B cell (primary cell): ENCODE data around the gene HOMEZ. TPM values are rescaled to one million over a fixed set of nuclear protein-coding genes. Genes with fewer than 3 reads are reported as not detected.
"Not testable (repeated sequence)": the region's sequence is repeated elsewhere in the genome, so short reads cannot be mapped to it uniquely, and the experiment has no call there.

Source experiments
- ATAC-seq: fragments of 200-7000 bp; cut with Tn5 transposase; one replicate; pipeline ENCODE4 v1.10.0; 2021; ENCODE audit warnings: low read depth, mild to moderate bottlenecking, moderate number of reproducible peaks, moderate library complexity
- CTCF ChIA-PET: fragments of 350-600 bp; sonication (Branson Sonifier 250); formaldehyde crosslinking; loops from one replicate; lab custom pipeline; 2021; ENCODE audit warnings: antibody characterized with exemption, inconsistent platforms; lab: Charles Lee
- POLR2A ChIA-PET: fragments of 350-600 bp; sonication (Branson Sonifier 250); formaldehyde crosslinking; loops from one replicate; lab custom pipeline; 2021; ENCODE audit warnings: antibody characterized with exemption; lab: Charles Lee
- DNase-seq: peaks from one replicate; pipeline ENCODE4 v3.0.0; 2013
- H2AFZ ChIP-seq: 2 replicates; pipeline ENCODE4 v1.6.1; 2012; ENCODE audit warnings: mild to moderate bottlenecking, low read depth, low read length; ENCODE audit not compliant: insufficient read depth, poor library complexity, severe bottlenecking
- H3K27ac ChIP-seq, 2 donors: 1 replicate in 1 of 2; 2 replicates in 1 of 2; pipeline ENCODE4 v1.5.1; 2012 to 2013; ENCODE audit warnings: low read length in 2 of 2, mild to moderate bottlenecking in 2 of 2, moderate library complexity in 1 of 2
- H3K27me3 ChIP-seq, 4 experiments: fragments of 200-600 bp in 1 of 4; sonication (generic) in 1 of 4; replicated peaks in 1 of 4; 1 replicate in 2 of 4; 2 replicates in 2 of 4; pipeline versions ENCODE4 v1.6.1 to v1.7.0; 2013 to 2016; ENCODE audit warnings: low read length in 3 of 4, mild to moderate bottlenecking in 2 of 4, mixed read lengths in 1 of 4, moderate library complexity in 1 of 4; ENCODE audit not compliant: insufficient read depth in 4 of 4, control insufficient read depth in 3 of 4; ENCODE audit errors: control extremely low read depth in 1 of 4
- H3K36me3 ChIP-seq, 2 experiments: replicated peaks in 1 of 2; 1 replicate in 1 of 2; 2 replicates in 1 of 2; pipeline versions ENCODE4 v1.6.1 to v1.7.1; 2013; ENCODE audit warnings: low read length in 1 of 2; ENCODE audit not compliant: insufficient read depth in 2 of 2, control insufficient read depth in 1 of 2; ENCODE audit errors: control extremely low read depth in 1 of 2, extremely low read depth in 1 of 2
- H3K4me1 ChIP-seq, 2 donors: fragments of 200-600 bp in 1 of 2; sonication (generic) in 1 of 2; 1 replicate in 1 of 2; 2 replicates in 1 of 2; pipeline versions ENCODE4 v1.5.1 to v1.6.1; 2013 to 2017; ENCODE audit warnings: low read length in 2 of 2; ENCODE audit not compliant: control insufficient read depth in 2 of 2, insufficient read depth in 2 of 2
- H3K4me2 ChIP-seq: replicated peaks from 2 replicates; pipeline ENCODE3; 2012; ENCODE audit warnings: mild to moderate bottlenecking, low read depth, low read length; ENCODE audit not compliant: poor library complexity, severe bottlenecking
- H3K4me3 ChIP-seq, 5 experiments: fragments of 200-600 bp in 1 of 5; sonication (generic) in 1 of 5; 1 replicate in 3 of 5; 2 replicates in 2 of 5; pipeline versions ENCODE4 v1.5.1 to v1.7.0; 2011 to 2016; ENCODE audit warnings: low read length in 4 of 5, mild to moderate bottlenecking in 4 of 5, low read depth in 2 of 5, control low read depth in 1 of 5, moderate library complexity in 1 of 5; ENCODE audit not compliant: insufficient read depth in 1 of 5; ENCODE audit errors: control extremely low read depth in 1 of 5, extremely low read depth in 1 of 5
- H3K79me2 ChIP-seq: fragments of 200-600 bp; sonication (generic); one replicate; pipeline ENCODE4 v1.6.0; 2016; ENCODE audit warnings: low read length; ENCODE audit not compliant: control insufficient read depth, insufficient read depth
- H3K9ac ChIP-seq: fragments of 200-600 bp; sonication (generic); 2 replicates; pipeline ENCODE4 v1.6.1; 2017; ENCODE audit warnings: mild to moderate bottlenecking, low read length, moderate library complexity
- H3K9me3 ChIP-seq, 3 donors: one replicate each; pipeline versions ENCODE4 v1.6.1 to v1.7.1; 2013; ENCODE audit warnings: low read length in 2 of 3; ENCODE audit not compliant: control insufficient read depth in 2 of 3, insufficient read depth in 1 of 3; ENCODE audit errors: control extremely low read depth in 1 of 3
- H4K20me1 ChIP-seq: 2 replicates; pipeline ENCODE4 v1.6.0; 2012; ENCODE audit warnings: mild to moderate bottlenecking, low read length; ENCODE audit not compliant: insufficient read depth, control insufficient read depth, poor library complexity, severe bottlenecking
- H3K27ac Mint-ChIP-seq: one replicate; pipeline ENCODE4 v1.8.0; 2021; ENCODE audit warnings: mixed read lengths
- H3K27me3 Mint-ChIP-seq: one replicate; pipeline ENCODE4 v1.8.0; 2021; ENCODE audit warnings: mixed read lengths
- H3K4me1 Mint-ChIP-seq: one replicate; pipeline ENCODE4 v1.8.0; 2021; ENCODE audit warnings: mixed read lengths
- H3K4me3 Mint-ChIP-seq: one replicate; pipeline ENCODE4 v1.8.0; 2021; ENCODE audit warnings: mixed read lengths
- H3K9me3 Mint-ChIP-seq: one replicate; pipeline ENCODE4 v1.8.0; 2022; ENCODE audit warnings: mixed read lengths; ENCODE audit not compliant: insufficient read depth
- CTCF ChIP-seq: fragments of 200-600 bp; IDR thresholded peaks from one replicate; pipeline ENCODE4 v1.8.0; 2022; ENCODE audit warnings: antibody characterized with exemption, mild to moderate bottlenecking
- EZH2 ChIP-seq: IDR thresholded peaks from 2 replicates; pipeline ENCODE4 v1.6.1; 2012; ENCODE audit warnings: borderline replicate concordance, low read depth, mild to moderate bottlenecking, moderate library complexity, low read length; ENCODE audit not compliant: insufficient read depth, poor library complexity, severe bottlenecking
- WGBS: methylation state at CpG from one replicate; pipeline ENCODE4 v1.1.5; 2013; ENCODE audit warnings: missing lambda C conversion rate; ENCODE audit not compliant: insufficient coverage; 5-methylcytosine and 5-hydroxymethylcytosine counted together
- intact Hi-C: fragments of 100-400 bp; cut with micrococcal nuclease; formaldehyde crosslinking; loops from one replicate; pipeline ENCODE4 v1.10.0; 2022
- polyA plus RNA-seq: library from polyadenylated mRNA; depleted of rRNA; stranded (reverse); fragments of >200 nt; gene quantifications from 2 replicates; pipeline ENCODE4 v1.2.3, GENCODE V29; 2012
- total RNA-seq, 2 donors: library from RNA; stranded (reverse); fragments of 120-200 nt in 1 of 2; gene quantifications; 1 replicate in 1 of 2; 2 replicates in 1 of 2; pipeline versions ENCODE4 v1.2.3 to v1.2.4, GENCODE V29; 2013 to 2022

HOMEZ gene
- total and polyA plus RNA-seq, 2 donors (not counting 1 experiment from before 2014, with no cell fraction given), result 4.2 to 15.5 TPM

GRCh38 chr14:23326491-23327332 is 40.8 kb upstream of the HOMEZ start:
- H2AFZ ChIP-seq, result no peak overlapping the region
- 87% methylated on average over 9 of the region's 13 CpGs for WGBS
- Mint-ChIP-seq H3K27me3 (peaks cover 3% of the 10 kb centered on the region), H3K27ac (no peak overlapping the region), H3K9me3 (no peaks in the 10 kb centered on the region), H3K4me1 (peaks cover 20% of the 10 kb centered on the region), H3K4me3 (no peak overlapping the region)
- H3K36me3 ChIP-seq, result peaks cover 7 to 32% of the 10 kb centered on the region in 2 experiments
- H3K79me2 ChIP-seq, result peaks cover 15% of the 10 kb centered on the region
- intact Hi-C loops, result no loop called here
- H3K9me3 ChIP-seq, result no peaks in the 10 kb centered on the region
- ATAC-seq, result no peak
- H3K27ac ChIP-seq, result no peak overlapping the region
- H3K4me3 ChIP-seq, result no peak overlapping the region
- peaks cover 12 to 15% of the 10 kb centered on the region in 2 donors for H3K4me1 ChIP-seq
- ChIA-PET CTCF (interaction anchor here (0.6 to 4.0 kb wide), 21 partner anchors 8 to 1030 kb away, joined by 3 to 24 read pairs (median 4); partner anchors contain the start of genes AP1G2 and PPP1R3E), POLR2A (no interaction called here)
- H3K4me2 ChIP-seq, result no peak overlapping the region
- no peak overlapping the region for H3K9ac ChIP-seq
- TF ChIP-seq CTCF, result no peak
- TF ChIP-seq EZH2, result no peak
- H4K20me1 ChIP-seq, result peaks cover 13% of the 10 kb centered on the region
- DNase-seq, result no peak
- H3K27me3 ChIP-seq, result no peaks in the 10 kb centered on the region

GRCh38 chr14:23325746-23326145 is 39.8 kb upstream of the HOMEZ start:
- H3K27ac ChIP-seq, DNase-seq, H2AFZ ChIP-seq, intact Hi-C loops, H3K9me3 Mint-ChIP-seq, ATAC-seq, H3K4me3 Mint-ChIP-seq, H3K4me3 ChIP-seq, H3K4me2 ChIP-seq, H3K27ac Mint-ChIP-seq, POLR2A ChIA-PET, H3K27me3 Mint-ChIP-seq, H3K9me3 ChIP-seq, H3K27me3 ChIP-seq, H3K9ac ChIP-seq: not testable (repeated sequence)
- WGBS, result no CpG with 5 or more reads among the region's 5 CpGs
- peaks cover 15% of the 10 kb centered on the region for H3K79me2 ChIP-seq
- H3K36me3 ChIP-seq, result peaks cover 7 to 32% of the 10 kb centered on the region in 2 experiments
- peaks cover 24% of the 10 kb centered on the region for H3K4me1 Mint-ChIP-seq
- CTCF ChIA-PET, result interaction anchor here (0.6 to 4.0 kb wide), 10 partner anchors 10 to 1031 kb away, joined by 3 to 24 read pairs (median 3); partner anchors contain the start of gene PPP1R3E
- H4K20me1 ChIP-seq, result peaks cover 13% of the 10 kb centered on the region
- peaks cover 12 to 15% of the 10 kb centered on the region in 2 donors for H3K4me1 ChIP-seq
